RWPE2 (cell line): ENCODE measurements around the gene A1BG.

Source experiments
- ATAC-seq: fragments of 200-7000 bp; cut with Tn5 transposase; 3 replicates; pipeline ENCODE4 v1.9.1; 2021; ENCODE audit warnings: low read depth
- DNase-seq: peaks from one replicate; pipeline ENCODE4 v3.0.0-alpha.2; 2020; ENCODE audit warnings: low spot score
- H3K27ac ChIP-seq: fragments of 450-650 bp; 2 replicates; pipeline ENCODE4 v1.5.1; 2017; ENCODE audit warnings: mild to moderate bottlenecking; ENCODE audit not compliant: poor library complexity, severe bottlenecking
- H3K27me3 ChIP-seq: fragments of 250-450 bp; sonication (Bioruptor Pico); 2 replicates; pipeline ENCODE4 v1.5.1; 2021; ENCODE audit warnings: mild to moderate bottlenecking, moderate library complexity; ENCODE audit not compliant: insufficient read depth, poor library complexity, severe bottlenecking
- H3K36me3 ChIP-seq: fragments of 250-450 bp; sonication (Bioruptor Pico); 2 replicates; pipeline ENCODE4 v1.5.1; 2020; ENCODE audit warnings: low read depth, mild to moderate bottlenecking, moderate library complexity
- H3K4me1 ChIP-seq: fragments of 250-450 bp; sonication (Bioruptor Pico); 2 replicates; pipeline ENCODE4 v1.5.1; 2021; ENCODE audit warnings: mild to moderate bottlenecking, moderate library complexity; ENCODE audit not compliant: insufficient read depth, poor library complexity, severe bottlenecking
- H3K4me3 ChIP-seq: fragments of 250-450 bp; sonication (Bioruptor Pico); 2 replicates; pipeline ENCODE4 v1.5.1; 2021; ENCODE audit warnings: mild to moderate bottlenecking, moderate library complexity; ENCODE audit not compliant: severe bottlenecking
- H3K9me3 ChIP-seq: fragments of 250-450 bp; sonication (Bioruptor Pico); 2 replicates; pipeline ENCODE4 v1.5.1; 2021; ENCODE audit warnings: mild to moderate bottlenecking, moderate library complexity; ENCODE audit not compliant: severe bottlenecking
- CTCF ChIP-seq: fragments of 450-650 bp; IDR thresholded peaks from one replicate; pipeline ENCODE4 v1.5.1; 2017; ENCODE audit warnings: mild to moderate bottlenecking, moderate library complexity; ENCODE audit not compliant: poor library complexity, severe bottlenecking

A1BG gene

DNA sequence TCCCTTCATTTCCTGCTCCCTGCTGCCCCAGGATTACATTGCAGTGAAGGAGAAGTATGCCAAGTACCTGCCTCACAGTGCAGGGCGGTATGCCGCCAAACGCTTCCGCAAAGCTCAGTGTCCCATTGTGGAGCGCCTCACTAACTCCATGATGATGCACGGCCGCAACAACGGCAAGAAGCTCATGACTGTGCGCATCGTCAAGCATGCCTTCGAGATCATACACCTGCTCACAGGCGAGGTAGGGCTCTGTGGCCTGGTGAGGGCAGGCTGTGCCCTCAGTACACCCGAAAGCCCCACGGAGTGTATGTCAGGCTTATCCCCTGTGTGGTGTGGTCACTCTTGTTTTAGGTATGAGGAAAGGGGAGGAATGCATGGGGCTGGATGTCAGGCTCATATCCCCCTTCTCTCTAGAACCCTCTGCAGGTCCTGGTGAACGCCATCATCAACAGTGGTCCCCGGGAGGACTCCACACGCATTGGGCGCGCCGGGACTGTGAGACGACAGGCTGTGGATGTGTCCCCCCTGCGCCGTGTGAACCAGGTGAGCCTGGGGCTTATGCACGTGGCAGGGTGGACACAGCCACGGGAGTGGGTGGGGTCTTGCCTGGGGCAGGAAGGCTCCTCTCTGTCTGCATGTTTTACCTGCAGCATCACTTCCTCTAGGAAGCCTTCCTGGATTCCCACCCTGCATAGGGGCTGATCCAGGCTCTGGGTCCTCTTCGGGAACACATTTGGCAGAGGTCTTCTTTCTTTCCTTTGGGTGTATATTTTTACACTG is 39.8 kb upstream of the A1BG start:
- TF ChIP-seq CTCF = no peak
- peak; percentile 54 for DNase-seq
- H3K4me1 ChIP-seq = peaks cover 17% of the 10 kb centered on the region
- H3K36me3 ChIP-seq = peaks cover 66% of the 10 kb centered on the region
- H3K27ac ChIP-seq = peak overlapping the region; percentile 64
- no peaks in the 10 kb centered on the region for H3K27me3 ChIP-seq
- ATAC-seq = no peak
- no peaks in the 10 kb centered on the region for H3K9me3 ChIP-seq
- no peak overlapping the region for H3K4me3 ChIP-seq

DNA sequence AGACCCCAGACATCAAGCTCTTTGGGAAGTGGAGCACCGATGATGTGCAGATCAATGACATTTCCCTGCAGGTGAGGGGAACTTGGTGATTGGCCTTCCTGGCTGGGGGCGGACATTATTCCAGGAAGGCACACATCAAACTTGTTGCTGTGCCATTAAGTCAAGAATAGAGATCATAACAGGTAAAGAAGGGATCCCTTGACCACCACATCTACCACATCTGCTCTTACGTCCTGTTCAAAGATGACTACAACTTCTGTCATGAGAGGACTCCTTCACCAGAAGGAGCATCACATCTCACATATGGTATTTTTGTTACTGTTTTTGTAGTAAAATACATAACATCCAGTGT is 34.9 kb upstream of the A1BG start:
- peak overlapping the region; percentile 62 for H3K4me3 ChIP-seq
- H3K4me1 ChIP-seq = peaks cover 9% of the 10 kb centered on the region
- peaks cover 58% of the 10 kb centered on the region for H3K36me3 ChIP-seq
- no peak for ATAC-seq
- no peak for DNase-seq
- no peaks in the 10 kb centered on the region for H3K27me3 ChIP-seq
- H3K27ac ChIP-seq = peak overlapping the region; percentile 88
- TF ChIP-seq CTCF = no peak
- no peaks in the 10 kb centered on the region for H3K9me3 ChIP-seq

- DNase-seq (peak; percentile 14), ATAC-seq (no peak; the same call in 2 of the 3 replicates)
- no peaks in the 10 kb centered on the region for H3K9me3 ChIP-seq
- TF ChIP-seq CTCF = no peak
- peaks cover 9% of the 10 kb centered on the region for H3K4me1 ChIP-seq
- H3K4me3 ChIP-seq = peak overlapping the region; percentile 62
- peak overlapping the region; percentile 88 for H3K27ac ChIP-seq
- no peaks in the 10 kb centered on the region for H3K27me3 ChIP-seq
- H3K36me3 ChIP-seq = peaks cover 52% of the 10 kb centered on the region
These were observed 34.3 kb upstream of the A1BG start for GRCh38 chr19:58387338-58388174.

DNA sequence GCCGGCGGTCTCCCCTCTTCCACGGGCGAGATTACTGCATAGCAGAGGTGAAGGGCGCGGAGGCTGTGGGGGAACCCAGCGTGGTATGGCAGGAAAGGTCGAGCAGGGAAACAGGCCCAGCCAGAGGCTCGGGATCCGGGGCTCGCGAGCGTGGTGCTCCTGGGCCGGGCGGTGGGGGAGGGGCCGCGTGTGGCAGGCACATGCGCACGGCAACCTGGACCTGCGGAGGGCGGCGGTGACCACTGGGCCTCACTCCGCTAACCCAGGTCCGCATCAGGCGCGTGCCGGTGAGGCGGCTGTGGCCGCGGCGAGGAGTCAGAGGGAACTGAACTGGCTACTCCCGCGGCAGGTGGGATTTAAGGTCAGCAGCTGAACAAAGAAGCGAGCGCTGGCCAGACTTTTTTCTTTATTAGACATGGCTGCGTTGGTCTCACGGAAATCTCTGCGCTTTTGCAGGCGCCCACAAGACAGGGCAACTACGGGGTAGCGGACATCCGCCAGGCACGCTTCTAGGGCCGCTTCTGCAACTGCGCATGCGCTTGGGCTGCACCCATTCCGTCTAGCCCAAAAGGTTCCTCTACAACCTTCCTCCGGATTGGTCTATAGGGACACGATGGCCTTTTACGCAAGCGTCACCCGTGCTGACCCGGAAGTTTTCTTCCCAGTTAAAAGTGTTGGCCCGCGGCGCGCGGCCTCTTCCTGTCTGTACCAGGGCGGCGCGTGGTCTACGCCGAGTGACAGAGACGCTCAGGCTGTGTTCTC is 33.5 kb upstream of the A1BG start, which contains the start of gene RPS5:
RPS5 (plus strand) TSS at position 694 of the 762 bp plus-strand sequence. CDS start 869 bp downstream, outside the sequence.
- peak within 1 kb of the TSS; percentile 62 for H3K4me3 ChIP-seq
- peaks cover 44% of the 10 kb centered on the region for H3K36me3 ChIP-seq
- peak; percentile 94 for DNase-seq
- H3K27ac ChIP-seq = peak within 1 kb of the TSS; percentile 88
- TF ChIP-seq CTCF = no peak
- peaks cover 9% of the 10 kb centered on the region for H3K4me1 ChIP-seq
- ATAC-seq = peak; percentile 85
- no peaks in the 10 kb centered on the region for H3K9me3 ChIP-seq
- no peaks in the 10 kb centered on the region for H3K27me3 ChIP-seq
